Retinal pigment epithelial cell (primary cell): ENCODE results near the gene IFIT5.
"Not testable (repeated sequence)": the region's sequence is repeated elsewhere in the genome, so short reads cannot be mapped to it uniquely, and the experiment has no call there.

Source experiments
- DNase-seq: peaks from one replicate; pipeline ENCODE4 v3.0.0-alpha.2; 2010; ENCODE audit warnings: low read depth
- H3K4me3 ChIP-seq: 2 replicates; pipeline ENCODE4 v1.5.1; 2011; ENCODE audit warnings: mild to moderate bottlenecking, low read length, control low read depth, moderate library complexity
- CTCF ChIP-seq: conservative IDR thresholded peaks from 2 replicates; pipeline ENCODE4 v1.5.1; 2011; ENCODE audit warnings: low read depth, low read length, control low read depth, inconsistent platforms

IFIT5 gene

GRCh38 chr10:89388806-89389205, 25.6 kb upstream of the IFIT5 start:
- TF ChIP-seq CTCF: no peak
- DNase-seq: no peak
- no peak overlapping the region for H3K4me3 ChIP-seq

GRCh38 chr10:89389254-89389653, 25.1 kb upstream of the IFIT5 start:
- no peak overlapping the region for H3K4me3 ChIP-seq
- no peak for DNase-seq
- peak; percentile 47 for TF ChIP-seq CTCF

- no peak for TF ChIP-seq CTCF
- no peak for DNase-seq
- H3K4me3 ChIP-seq: no peak overlapping the region
Measured at GRCh38 chr10:89390476-89391225, 23.7 kb upstream of the IFIT5 start.

GRCh38 chr10:89391226-89391576, 23.2 kb upstream of the IFIT5 start:
- DNase-seq: not testable (repeated sequence)

DNA sequence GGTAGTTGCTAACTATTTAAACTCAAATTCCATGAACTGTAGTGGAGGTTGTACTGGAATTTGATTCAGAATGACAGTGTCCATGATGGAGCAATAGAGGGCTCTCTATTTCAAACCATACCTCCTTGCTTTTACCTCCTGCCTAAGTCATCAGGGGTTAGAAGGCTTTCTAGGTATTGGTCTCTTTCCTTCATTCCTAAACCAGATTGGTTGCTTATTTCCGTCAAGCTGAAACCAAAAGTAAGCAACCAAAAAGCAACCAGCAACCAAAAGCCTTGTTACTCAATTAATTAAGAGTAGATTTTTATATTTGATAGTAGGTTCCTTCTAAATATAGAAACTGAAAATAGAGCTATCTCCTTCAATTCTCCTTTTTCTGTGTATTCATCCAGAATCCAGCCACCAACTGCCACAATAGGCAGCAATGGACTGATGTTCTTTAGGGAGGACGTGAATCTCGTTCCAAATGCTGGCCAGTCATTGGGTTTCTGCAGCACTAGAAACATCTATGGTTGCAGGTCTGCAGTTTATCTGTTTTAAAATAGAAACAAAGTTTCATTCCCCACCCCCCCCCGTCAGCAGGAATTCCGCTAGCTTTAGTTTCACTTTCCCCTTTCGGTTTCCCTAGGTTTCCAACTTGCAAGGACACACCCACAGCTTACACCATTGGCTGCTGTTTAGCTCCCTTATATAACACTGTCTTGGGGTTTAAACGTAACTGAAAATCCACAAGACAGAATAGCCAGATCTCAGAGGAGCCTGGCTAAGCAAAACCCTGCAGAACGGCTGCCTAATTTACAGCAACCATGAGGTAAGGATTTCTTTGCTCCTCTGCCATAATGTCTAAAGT, 22.2 kb upstream of the IFIT5 start, which contains the start of gene IFIT1:
TSS of gene IFIT1 (plus strand) at position 717 of the 850 bp plus-strand sequence. CDS start at position 807, 90 bp downstream.
- H3K4me3 ChIP-seq: peak within 1 kb of the TSS; percentile 76
- TF ChIP-seq CTCF: no peak
- DNase-seq: peak; percentile 85

More at GRCh38 chr10:89391226-89391576, 23.2 kb upstream of the IFIT5 start:
- not testable (repeated sequence) for H3K4me3 ChIP-seq

DNA sequence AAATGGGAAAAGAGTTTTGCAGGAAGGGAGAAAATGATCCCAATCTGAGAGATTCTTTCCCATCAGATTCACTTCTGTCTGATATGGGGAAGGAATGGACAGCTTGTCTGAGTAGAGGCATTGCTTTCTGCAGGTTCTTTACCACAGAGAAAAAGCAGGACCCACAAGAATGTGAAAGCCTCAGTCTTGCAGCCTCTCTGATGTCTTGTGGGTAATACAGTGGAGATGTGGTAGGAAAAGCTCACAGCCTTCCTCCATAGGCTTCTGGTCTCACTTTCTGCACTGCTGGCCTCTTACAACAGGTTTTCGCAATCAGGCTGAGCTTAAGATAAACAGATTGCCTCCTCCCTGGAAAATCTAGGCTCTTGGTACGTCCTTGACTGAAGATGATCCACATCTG, 21.4 kb upstream of the IFIT5 start:
- no peak for DNase-seq
- TF ChIP-seq CTCF: no peak
- H3K4me3 ChIP-seq: peak overlapping the region; percentile 76

GRCh38 chr10:89393898-89394297, 20.5 kb upstream of the IFIT5 start:
- DNase-seq: no peak
- TF ChIP-seq CTCF: no peak
- H3K4me3 ChIP-seq: no peak overlapping the region
